ENCODE data around the gene OPTC. TPM values are rescaled to one million over a fixed set of nuclear protein-coding genes. Genes with fewer than 3 reads are reported as not detected.

The OPTC gene
- total RNA-seq, 1 experiment from 2014 or later, result not detected

DNA sequence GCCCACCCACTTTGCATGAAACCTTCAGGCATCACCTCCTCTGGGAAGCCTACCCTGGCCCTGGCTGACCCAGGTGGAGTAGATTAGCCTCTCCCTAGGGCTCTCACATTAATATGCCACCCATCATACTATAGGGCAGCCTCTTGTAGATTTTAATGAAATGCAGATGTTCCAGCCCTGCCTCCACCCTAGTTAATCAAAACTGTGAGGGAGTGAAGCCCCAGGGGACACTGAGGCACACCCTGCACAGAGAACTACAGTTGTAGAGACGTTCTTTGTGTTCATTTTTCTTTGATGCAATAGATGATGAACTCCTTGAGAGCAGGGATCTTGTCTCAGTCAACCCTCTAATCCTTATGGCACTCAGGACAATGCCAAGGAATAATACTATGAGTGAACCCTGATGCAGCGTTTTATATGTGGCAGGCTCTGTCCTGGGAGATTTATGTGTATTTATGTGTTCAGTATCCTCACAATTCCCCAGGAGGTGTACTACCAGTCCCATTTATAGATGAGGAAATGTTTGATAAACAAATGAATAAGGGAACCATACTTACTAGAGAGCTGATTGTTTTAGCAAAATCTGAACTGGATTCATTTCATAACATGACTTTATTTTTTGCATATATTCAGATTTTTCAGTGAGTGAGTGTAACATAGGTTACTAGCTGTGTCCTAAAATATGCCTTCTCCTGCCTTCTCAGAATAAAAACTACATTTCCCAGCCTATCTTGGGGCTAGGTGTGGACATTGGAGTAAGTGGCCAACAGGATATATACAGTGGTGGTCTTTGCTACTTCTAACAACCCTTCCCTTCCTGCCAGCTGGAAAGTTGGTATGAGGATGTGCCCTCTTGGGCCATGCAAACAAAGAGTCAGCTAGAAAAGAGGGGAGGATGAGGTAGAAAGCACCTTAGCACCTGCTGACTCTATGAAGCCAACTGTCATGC lies 41.8 kb upstream of the OPTC start:
- H3K9ac ChIP-seq (ENCODE audit: low read length), result peak overlapping the region; percentile 19; the same call in 1 of the 2 replicates
- H3K9me3 ChIP-seq (ENCODE audit: low read length), result no peaks in the 10 kb centered on the region
- H3K4me3 ChIP-seq (ENCODE audit: low read length), result peak overlapping the region; percentile 33
- no peaks in the 10 kb centered on the region for H4K20me1 ChIP-seq (ENCODE audit: insufficient read depth, low read depth, low read length)
- H3K27me3 ChIP-seq (ENCODE audit: low read length), result no peaks in the 10 kb centered on the region
- H3K79me2 ChIP-seq (ENCODE audit: low read length), result no peaks in the 10 kb centered on the region
- no peaks in the 10 kb centered on the region for H3K36me3 ChIP-seq (ENCODE audit: insufficient read depth, low read length)
- peak overlapping the region; percentile 64 for H3K4me2 ChIP-seq (ENCODE audit: low read depth, low read length, poor library complexity, severe bottlenecking)
- no peak overlapping the region for H3K27ac ChIP-seq (ENCODE audit: low read length)
- no peak for DNase-seq
- H3K9me2 ChIP-seq (replicated peaks; ENCODE audit: insufficient read depth, low read length), result no peaks in the 10 kb centered on the region
- peaks cover 29% of the 10 kb centered on the region for H3K4me1 ChIP-seq (ENCODE audit: low read length)
- H2AFZ ChIP-seq (ENCODE audit: low read length), result no peak overlapping the region

DNA sequence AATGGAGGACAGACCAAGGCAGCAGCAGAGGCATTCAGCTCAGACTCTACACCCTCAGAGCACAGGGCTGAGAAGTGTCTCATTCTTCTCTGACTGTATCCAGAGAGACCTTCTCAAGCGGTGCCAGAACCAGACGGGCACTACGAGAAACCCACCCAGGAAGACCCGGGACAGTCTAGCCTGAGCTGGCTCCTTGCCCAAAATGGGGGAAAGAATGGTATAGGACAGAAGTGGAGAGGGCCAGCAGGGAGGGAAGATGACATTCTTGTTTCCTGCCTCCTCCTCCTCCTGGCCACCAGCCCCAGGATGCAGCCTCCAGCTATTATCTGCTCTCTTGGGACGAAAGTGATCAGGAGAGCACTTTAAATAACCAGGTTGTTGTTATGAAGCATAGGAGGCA lies 40.9 kb upstream of the OPTC start:
- Histone ChIP-seq H3K9ac (ENCODE audit: low read length) (no peak overlapping the region), H3K4me3 (ENCODE audit: low read length) (no peak overlapping the region), H3K79me2 (ENCODE audit: low read length) (no peaks in the 10 kb centered on the region), H2AFZ (ENCODE audit: low read length) (no peak overlapping the region), H3K9me2 (replicated peaks; ENCODE audit: insufficient read depth, low read length) (no peaks in the 10 kb centered on the region), H3K27me3 (ENCODE audit: low read length) (no peaks in the 10 kb centered on the region), H3K4me2 (ENCODE audit: low read depth, low read length, poor library complexity, severe bottlenecking) (peak overlapping the region; percentile 64), H3K36me3 (ENCODE audit: insufficient read depth, low read length) (no peaks in the 10 kb centered on the region), H4K20me1 (ENCODE audit: insufficient read depth, low read depth, low read length) (no peaks in the 10 kb centered on the region), H3K27ac (ENCODE audit: low read length) (no peak overlapping the region), H3K9me3 (ENCODE audit: low read length) (no peaks in the 10 kb centered on the region), H3K4me1 (ENCODE audit: low read length) (peaks cover 29% of the 10 kb centered on the region)
- no peak for DNase-seq

DNA sequence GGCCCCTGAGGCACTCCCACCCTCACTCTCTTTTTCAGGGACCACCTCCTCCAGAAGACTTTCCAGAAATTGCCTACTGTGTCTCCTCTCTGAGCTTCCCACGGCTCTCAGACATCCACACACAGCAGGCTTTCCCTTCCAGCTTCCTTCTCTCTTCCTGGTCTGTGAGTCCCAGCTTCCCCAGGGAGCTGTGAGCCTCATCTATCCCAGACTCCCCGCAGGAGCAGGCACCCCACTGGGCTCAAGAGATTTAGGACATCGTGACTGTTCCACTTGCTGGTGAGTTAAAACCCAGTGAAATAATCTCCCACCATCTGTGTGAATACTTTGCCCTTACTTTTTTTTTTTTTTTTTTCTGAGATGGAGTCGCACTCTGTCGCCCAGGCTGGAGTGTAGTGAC lies 40.3 kb upstream of the OPTC start:
- no peaks in the 10 kb centered on the region for H3K9me3 ChIP-seq (ENCODE audit: low read length)

DNA sequence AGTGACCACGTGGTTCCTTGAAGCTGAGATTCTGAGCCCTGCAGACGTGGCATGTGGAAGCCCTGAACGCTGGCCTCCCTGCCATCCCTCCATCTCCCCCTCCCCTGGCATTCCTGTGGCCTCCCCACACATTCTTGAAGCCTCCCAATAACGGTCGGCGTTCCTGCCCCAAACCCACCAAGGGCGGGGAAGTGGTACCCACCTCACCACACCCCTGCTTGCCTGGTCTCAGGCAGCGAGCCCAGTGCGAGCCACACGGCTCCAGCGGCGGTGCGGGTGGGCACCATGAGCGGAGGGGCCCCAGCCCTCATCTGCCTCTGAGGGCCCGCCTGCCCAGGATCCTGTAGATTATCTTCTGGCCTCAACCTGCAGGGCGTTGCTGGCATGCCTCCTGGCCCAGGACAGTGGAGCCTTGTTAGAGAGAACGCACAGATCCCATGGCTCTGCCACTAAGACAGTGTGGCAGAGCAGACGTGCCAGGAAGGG lies 38.9 kb upstream of the OPTC start:
- no peaks in the 10 kb centered on the region for H4K20me1 ChIP-seq (ENCODE audit: insufficient read depth, low read depth, low read length)
- no peak overlapping the region for H3K9ac ChIP-seq (ENCODE audit: low read length)
- H2AFZ ChIP-seq (ENCODE audit: low read length), result no peak overlapping the region
- H3K79me2 ChIP-seq (ENCODE audit: low read length), result no peaks in the 10 kb centered on the region
- no peak overlapping the region for H3K4me2 ChIP-seq (ENCODE audit: low read depth, low read length, poor library complexity, severe bottlenecking)
- no peak for DNase-seq
- no peaks in the 10 kb centered on the region for H3K9me3 ChIP-seq (ENCODE audit: low read length)
- H3K4me3 ChIP-seq (ENCODE audit: low read length), result no peak overlapping the region
- no peaks in the 10 kb centered on the region for H3K27me3 ChIP-seq (ENCODE audit: low read length)
- H3K9me2 ChIP-seq (replicated peaks; ENCODE audit: insufficient read depth, low read length), result no peaks in the 10 kb centered on the region
- peaks cover 39% of the 10 kb centered on the region for H3K4me1 ChIP-seq (ENCODE audit: low read length)
- H3K36me3 ChIP-seq (ENCODE audit: insufficient read depth, low read length), result no peaks in the 10 kb centered on the region
- H3K27ac ChIP-seq (ENCODE audit: low read length), result no peak overlapping the region

More for the DNA sequence above, 40.3 kb upstream of the OPTC start:
- H3K4me1 ChIP-seq (ENCODE audit: low read length), result peaks cover 29% of the 10 kb centered on the region
- H3K79me2 ChIP-seq (ENCODE audit: low read length), result no peaks in the 10 kb centered on the region
- H3K9ac ChIP-seq (ENCODE audit: low read length), result no peak overlapping the region
- no peak overlapping the region for H3K4me2 ChIP-seq (ENCODE audit: low read depth, low read length, poor library complexity, severe bottlenecking)
- DNase-seq, result no peak
- H2AFZ ChIP-seq (ENCODE audit: low read length), result no peak overlapping the region
- H4K20me1 ChIP-seq (ENCODE audit: insufficient read depth, low read depth, low read length), result no peaks in the 10 kb centered on the region
- no peaks in the 10 kb centered on the region for H3K9me2 ChIP-seq (replicated peaks; ENCODE audit: insufficient read depth, low read length)
- H3K36me3 ChIP-seq (ENCODE audit: insufficient read depth, low read length), result no peaks in the 10 kb centered on the region
- no peak overlapping the region for H3K4me3 ChIP-seq (ENCODE audit: low read length)
- no peaks in the 10 kb centered on the region for H3K27me3 ChIP-seq (ENCODE audit: low read length)
- no peak overlapping the region for H3K27ac ChIP-seq (ENCODE audit: low read length)

DNA sequence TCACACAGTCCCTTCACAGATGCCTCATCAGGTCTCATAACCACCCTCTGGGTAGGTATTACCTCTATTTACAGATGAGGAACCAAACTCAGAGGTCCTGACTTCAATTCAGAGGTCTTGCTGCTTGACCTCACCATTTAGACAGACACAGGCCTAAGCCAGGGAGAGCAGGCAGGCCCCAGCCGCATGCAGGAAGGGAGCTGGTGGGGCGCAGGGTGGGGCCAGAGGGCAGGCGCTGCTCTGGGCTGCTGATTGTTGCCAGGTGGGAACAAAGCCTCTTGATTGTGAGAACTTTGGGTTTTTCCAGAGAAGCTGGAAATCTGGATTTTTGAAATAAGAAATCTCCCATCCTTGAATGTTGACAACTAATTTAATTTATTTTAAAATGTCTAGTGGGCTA lies 38.2 kb upstream of the OPTC start:
- Histone ChIP-seq H3K4me3 (ENCODE audit: low read length) (no peak overlapping the region), H3K79me2 (ENCODE audit: low read length) (no peaks in the 10 kb centered on the region), H3K27me3 (ENCODE audit: low read length) (no peaks in the 10 kb centered on the region), H3K4me2 (ENCODE audit: low read depth, low read length, poor library complexity, severe bottlenecking) (no peak overlapping the region), H3K9me3 (ENCODE audit: low read length) (no peaks in the 10 kb centered on the region), H3K9ac (ENCODE audit: low read length) (no peak overlapping the region), H4K20me1 (ENCODE audit: insufficient read depth, low read depth, low read length) (no peaks in the 10 kb centered on the region), H3K36me3 (ENCODE audit: insufficient read depth, low read length) (no peaks in the 10 kb centered on the region), H3K9me2 (replicated peaks; ENCODE audit: insufficient read depth, low read length) (no peaks in the 10 kb centered on the region), H3K27ac (ENCODE audit: low read length) (no peak overlapping the region), H3K4me1 (ENCODE audit: low read length) (peaks cover 40% of the 10 kb centered on the region), H2AFZ (ENCODE audit: low read length) (no peak overlapping the region)
- no peak for DNase-seq

DNA sequence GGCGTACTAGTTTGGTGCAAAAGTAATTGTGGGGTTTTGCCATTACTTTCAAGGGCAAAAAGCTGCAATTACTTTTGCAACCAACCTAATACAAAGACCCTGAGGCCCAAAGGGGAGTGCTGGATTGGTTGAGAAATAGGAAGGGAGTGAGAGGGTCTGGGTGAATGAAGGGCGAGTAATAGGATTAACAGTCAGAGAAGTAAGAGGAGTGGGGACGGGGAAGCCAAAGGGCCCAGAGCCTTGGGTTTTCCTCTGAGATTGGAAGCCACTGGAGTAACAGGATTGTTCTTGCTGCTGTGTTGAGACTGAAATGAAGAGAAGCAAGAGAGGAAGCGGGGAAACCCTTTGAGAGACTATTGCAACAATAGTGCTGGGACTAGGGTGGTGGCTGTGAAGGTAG lies 37.4 kb upstream of the OPTC start:
- Histone ChIP-seq H3K4me2 (ENCODE audit: low read depth, low read length, poor library complexity, severe bottlenecking) (no peak overlapping the region), H3K79me2 (ENCODE audit: low read length) (no peaks in the 10 kb centered on the region), H3K36me3 (ENCODE audit: insufficient read depth, low read length) (no peaks in the 10 kb centered on the region), H3K9me3 (ENCODE audit: low read length) (no peaks in the 10 kb centered on the region), H3K4me1 (ENCODE audit: low read length) (peaks cover 36% of the 10 kb centered on the region), H3K4me3 (ENCODE audit: low read length) (no peak overlapping the region), H2AFZ (ENCODE audit: low read length) (no peak overlapping the region), H3K27ac (ENCODE audit: low read length) (no peak overlapping the region), H4K20me1 (ENCODE audit: insufficient read depth, low read depth, low read length) (no peaks in the 10 kb centered on the region), H3K9me2 (replicated peaks; ENCODE audit: insufficient read depth, low read length) (no peaks in the 10 kb centered on the region), H3K9ac (ENCODE audit: low read length) (no peak overlapping the region), H3K27me3 (ENCODE audit: low read length) (no peaks in the 10 kb centered on the region)
- no peak for DNase-seq

DNA sequence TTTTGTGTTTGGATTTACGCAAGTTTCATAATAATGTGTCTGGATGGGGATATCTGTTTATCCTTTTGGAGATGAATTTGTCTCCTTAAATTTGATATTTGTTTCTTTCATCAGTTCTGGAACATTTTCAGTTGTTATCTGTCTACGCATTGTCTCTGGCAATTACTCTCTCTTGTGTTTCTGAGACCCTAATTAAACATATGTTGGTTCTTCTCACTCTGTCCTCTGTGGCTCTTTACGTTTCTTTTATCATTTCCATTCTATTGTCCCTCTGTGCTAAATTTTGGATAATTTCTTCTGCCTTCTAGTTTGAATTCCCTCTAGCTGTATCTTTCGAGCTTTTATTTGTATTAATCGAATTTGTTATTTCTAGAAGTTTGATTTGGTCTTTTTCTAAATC lies 35.9 kb upstream of the OPTC start:
- H4K20me1 ChIP-seq (ENCODE audit: insufficient read depth, low read depth, low read length), result no peaks in the 10 kb centered on the region
- H3K27me3 ChIP-seq (ENCODE audit: low read length), result no peaks in the 10 kb centered on the region
- H2AFZ ChIP-seq (ENCODE audit: low read length), result no peak overlapping the region
- H3K4me3 ChIP-seq (ENCODE audit: low read length), result no peak overlapping the region
- H3K4me2 ChIP-seq (ENCODE audit: low read depth, low read length, poor library complexity, severe bottlenecking), result no peak overlapping the region
- no peaks in the 10 kb centered on the region for H3K36me3 ChIP-seq (ENCODE audit: insufficient read depth, low read length)
- no peaks in the 10 kb centered on the region for H3K79me2 ChIP-seq (ENCODE audit: low read length)
- H3K4me1 ChIP-seq (ENCODE audit: low read length), result peaks cover 21% of the 10 kb centered on the region
- no peak overlapping the region for H3K9ac ChIP-seq (ENCODE audit: low read length)
- no peak for DNase-seq
- no peaks in the 10 kb centered on the region for H3K9me3 ChIP-seq (ENCODE audit: low read length)
- H3K27ac ChIP-seq (ENCODE audit: low read length), result no peak overlapping the region
- H3K9me2 ChIP-seq (replicated peaks; ENCODE audit: insufficient read depth, low read length), result no peaks in the 10 kb centered on the region

DNA sequence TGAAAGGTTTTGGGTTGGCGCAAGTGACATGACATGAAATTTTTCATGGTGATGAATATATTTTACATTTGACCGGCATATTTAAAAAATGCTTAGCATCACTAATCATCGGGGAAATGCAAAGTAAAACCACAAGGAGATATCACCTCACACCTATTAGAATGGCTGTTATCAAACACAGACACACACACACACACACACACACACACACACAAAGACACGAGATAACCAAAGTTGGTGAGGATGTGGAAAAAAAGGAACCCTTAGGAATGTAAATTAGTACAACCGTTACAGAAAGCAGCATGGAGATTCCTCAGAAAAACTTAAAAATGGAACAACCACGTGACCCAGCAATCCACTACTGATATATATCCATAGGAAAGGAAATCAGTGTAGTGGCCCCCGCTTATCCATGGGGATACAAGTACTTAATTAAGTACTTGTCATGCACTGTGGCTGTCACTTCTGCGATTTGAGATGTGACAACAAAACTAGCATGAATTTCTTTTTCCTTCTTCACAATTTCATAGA lies 34.2 kb upstream of the OPTC start:
- H2AFZ ChIP-seq (ENCODE audit: low read length), result no peak overlapping the region
- H3K9me3 ChIP-seq (ENCODE audit: low read length), result no peaks in the 10 kb centered on the region
- H3K9me2 ChIP-seq (replicated peaks; ENCODE audit: insufficient read depth, low read length), result no peaks in the 10 kb centered on the region
- no peak overlapping the region for H3K9ac ChIP-seq (ENCODE audit: low read length)
- DNase-seq, result no peak
- no peak overlapping the region for H3K27ac ChIP-seq (ENCODE audit: low read length)
- H3K79me2 ChIP-seq (ENCODE audit: low read length), result no peaks in the 10 kb centered on the region
- H3K4me2 ChIP-seq (ENCODE audit: low read depth, low read length, poor library complexity, severe bottlenecking), result peak overlapping the region; percentile 38
- H3K27me3 ChIP-seq (ENCODE audit: low read length), result no peaks in the 10 kb centered on the region
- H3K36me3 ChIP-seq (ENCODE audit: insufficient read depth, low read length), result no peaks in the 10 kb centered on the region
- peaks cover 11% of the 10 kb centered on the region for H3K4me1 ChIP-seq (ENCODE audit: low read length)
- H3K4me3 ChIP-seq (ENCODE audit: low read length), result no peak overlapping the region
- no peaks in the 10 kb centered on the region for H4K20me1 ChIP-seq (ENCODE audit: insufficient read depth, low read depth, low read length)
